HG03521 (cell line): Measurements from ENCODE around the gene RBL1.
"Not testable (repeated sequence)": the region's sequence is repeated elsewhere in the genome, so short reads cannot be mapped to it uniquely, and the experiment has no call there.

Source experiments
- ATAC-seq: cut with Tn5 transposase; IDR thresholded peaks from one replicate; pipeline ENCODE4 v1.9.1; 2021; ENCODE audit warnings: mild to moderate bottlenecking, moderate library complexity; ENCODE audit not compliant: unreplicated experiment

The RBL1 gene

GRCh38 chr20:37000171-37000570 lies 95.6 kb downstream of the RBL1 start:
- ATAC-seq: not testable (repeated sequence)

- no peak for ATAC-seq
These were observed 97.1 kb downstream of the RBL1 start for GRCh38 chr20:36998652-36999051.

- no peak for ATAC-seq
These were observed 98.7 kb downstream of the RBL1 start for GRCh38 chr20:36997121-36997520.

- ATAC-seq: not testable (repeated sequence)
These were observed 101.6 kb downstream of the RBL1 start for GRCh38 chr20:36994221-36994620.

DNA sequence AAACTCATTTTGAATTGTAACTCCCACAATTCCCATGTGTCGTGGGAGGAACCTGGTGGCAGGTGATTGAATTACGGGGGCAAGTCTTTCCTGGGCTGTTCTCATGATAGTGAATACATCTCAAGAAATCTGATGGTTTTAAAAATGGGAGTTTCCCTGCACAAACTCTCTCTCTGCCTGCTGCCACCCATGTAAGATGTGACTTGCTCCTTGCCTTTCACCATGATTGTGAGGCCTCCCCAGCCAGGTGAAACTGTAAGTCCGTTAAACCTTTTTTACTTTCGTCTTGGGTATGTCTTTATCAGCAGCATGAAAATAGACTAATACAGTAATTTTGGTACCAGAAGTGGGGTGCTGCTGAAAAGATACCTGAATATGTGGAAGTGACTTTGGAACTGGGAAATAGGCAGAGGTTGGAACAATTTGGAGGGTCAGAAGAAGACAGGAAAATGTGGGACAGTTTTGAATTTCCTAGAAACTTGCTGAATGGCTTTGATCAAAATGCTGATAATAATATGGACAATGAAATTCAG lies 102.9 kb downstream of the RBL1 start:
- no peak for ATAC-seq

DNA sequence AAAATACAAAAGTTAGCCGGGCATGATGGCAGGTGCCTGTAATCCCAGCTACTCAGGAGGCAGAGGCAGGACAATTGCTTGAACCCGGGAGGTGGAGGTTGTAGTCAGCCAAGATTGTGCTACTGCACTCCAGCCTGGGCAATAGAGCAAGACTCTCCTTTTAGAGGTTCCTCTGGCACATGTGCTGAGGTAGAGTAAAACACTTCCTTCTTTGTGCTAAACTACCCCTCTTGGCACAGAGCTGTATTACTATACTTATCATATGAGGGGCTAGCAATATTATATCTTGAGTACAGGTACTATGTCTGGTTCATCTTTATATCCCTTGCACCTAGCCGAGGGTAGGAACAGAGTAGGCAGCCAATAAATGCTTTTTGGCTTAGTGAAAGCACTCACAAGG lies 104.1 kb downstream of the RBL1 start:
- ATAC-seq: no peak

DNA sequence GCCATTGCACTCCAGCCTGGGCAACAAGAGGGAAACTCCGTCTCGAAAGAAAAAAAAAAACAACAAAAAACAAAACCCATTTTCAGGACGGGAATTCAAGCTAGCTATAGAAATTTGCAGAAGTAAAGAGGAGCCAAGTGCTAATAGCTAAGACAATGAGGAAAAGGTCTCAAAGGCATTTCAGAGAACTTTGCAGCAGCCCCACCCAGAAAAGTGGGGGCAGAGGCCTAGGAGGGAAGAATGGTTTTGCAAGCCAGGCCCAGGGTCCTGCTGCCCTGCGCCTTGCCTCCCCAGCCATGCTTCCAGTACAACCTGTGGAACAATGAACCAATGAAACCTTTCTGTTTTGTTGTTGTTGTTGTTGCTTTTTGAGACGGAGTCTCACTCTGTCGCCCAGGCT lies 106.0 kb downstream of the RBL1 start:
- no peak for ATAC-seq

DNA sequence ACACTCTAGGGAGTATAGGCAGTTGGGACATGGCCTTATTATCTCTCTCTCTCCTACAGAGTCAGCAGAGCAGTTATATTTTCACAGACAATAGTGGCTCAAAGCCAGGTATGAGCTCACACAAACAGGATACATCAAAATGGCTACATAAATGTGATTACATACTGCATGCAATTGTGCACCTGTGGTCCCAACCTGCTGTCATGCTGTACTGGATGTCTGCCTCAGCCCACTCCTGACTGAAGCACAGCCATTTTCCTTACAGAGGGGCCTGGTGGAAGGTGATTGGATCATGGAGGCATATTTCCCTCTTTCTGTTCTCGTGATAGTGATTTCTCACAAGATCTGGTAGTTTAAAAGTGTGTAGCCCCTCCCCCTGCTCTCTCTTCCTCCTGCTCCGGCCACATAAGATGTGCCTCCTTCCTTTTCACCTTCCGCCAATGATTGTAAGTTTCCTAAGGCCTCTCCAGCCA lies 107.3 kb downstream of the RBL1 start:
- no peak for ATAC-seq

- no peak for ATAC-seq
These were observed 111.5 kb downstream of the RBL1 start for GRCh38 chr20:36984257-36984638.

DNA sequence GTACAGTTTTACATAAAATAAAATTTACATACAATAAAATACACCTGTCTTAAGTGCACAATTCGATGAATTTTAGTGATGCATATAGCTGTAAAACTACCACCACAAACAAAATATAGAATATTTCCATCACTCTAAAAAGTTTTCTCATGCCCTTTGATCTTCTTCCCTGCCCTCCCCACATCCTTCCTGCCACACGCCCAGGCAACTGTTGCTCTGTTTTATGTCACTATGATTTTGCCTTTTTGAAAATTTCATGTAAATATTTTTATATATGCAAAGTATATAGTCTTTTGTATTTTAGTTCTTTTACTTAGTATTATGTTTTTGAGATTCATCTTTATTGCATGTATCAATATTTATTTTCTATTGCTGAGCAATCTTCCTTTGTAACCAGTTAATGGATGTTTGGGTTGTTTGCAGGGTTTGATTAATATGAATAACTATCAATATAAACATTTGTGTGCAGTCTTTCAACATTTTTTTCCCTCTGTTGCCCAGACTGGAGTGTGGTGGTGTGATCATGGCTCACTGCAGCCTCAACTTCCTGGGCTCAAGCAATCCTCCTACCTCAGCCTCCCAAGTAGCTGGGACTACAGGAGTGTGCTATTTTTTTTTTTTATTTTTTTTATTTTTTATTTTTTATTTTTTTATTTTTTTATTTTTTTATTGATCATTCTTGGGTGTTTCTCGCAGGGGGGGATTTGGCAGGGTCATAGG lies 120.5 kb downstream of the RBL1 start:
- ATAC-seq: no peak

- ATAC-seq: no peak
These were observed 121.1 kb downstream of the RBL1 start for GRCh38 chr20:36974660-36975059.

DNA sequence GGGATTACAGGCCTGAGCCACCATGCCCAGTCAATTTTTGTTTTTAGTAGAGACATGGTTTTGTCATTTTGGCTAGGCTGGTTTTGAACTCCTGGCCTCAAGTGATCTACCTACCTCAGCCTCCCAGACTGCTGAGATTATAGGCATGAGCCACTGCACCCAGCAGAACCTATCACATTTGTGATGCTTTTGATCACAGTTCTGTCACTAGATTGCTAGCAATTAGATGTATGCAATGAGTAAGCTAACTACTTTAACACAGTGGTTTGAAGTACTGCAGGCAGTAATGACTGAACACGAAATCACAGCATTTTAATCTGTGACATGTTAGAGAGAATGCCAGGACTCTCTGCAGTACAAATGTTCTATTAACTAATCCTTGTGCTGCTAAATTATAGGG lies 124.7 kb downstream of the RBL1 start:
- no peak for ATAC-seq

DNA sequence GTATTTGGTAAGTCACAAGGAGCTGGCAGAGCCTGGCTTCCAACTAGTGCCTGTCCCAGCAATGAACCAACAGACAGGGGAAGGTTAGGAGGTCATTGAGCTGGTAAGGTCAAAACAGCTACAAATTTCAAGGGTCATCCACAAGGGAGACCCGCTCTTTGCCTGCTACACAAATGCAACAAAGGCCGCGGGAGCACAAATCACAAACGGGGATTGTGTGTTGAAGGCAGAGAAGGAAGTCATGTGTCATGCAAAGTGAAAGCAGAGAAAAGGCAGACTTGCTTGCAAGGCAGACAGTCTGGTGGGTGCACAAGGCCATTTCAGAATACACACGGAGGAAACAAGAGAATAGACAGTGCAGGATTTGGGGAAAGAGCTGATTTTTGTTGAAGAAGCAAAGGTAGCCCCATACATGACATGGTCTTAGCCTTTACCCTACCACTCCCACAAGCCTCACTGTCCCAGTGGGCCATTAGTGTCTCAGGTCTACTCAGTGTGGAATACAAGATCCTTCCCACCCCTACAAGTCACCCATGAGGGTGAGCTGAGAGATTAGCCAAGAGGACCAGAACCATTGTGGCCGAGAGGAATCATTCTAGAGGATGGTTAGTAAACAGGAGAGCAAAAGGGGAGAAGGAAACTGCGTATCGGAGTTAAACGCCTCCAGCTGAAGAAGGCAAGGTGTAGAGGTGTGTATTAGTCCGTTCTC lies 126.2 kb downstream of the RBL1 start:
- no peak for ATAC-seq

DNA sequence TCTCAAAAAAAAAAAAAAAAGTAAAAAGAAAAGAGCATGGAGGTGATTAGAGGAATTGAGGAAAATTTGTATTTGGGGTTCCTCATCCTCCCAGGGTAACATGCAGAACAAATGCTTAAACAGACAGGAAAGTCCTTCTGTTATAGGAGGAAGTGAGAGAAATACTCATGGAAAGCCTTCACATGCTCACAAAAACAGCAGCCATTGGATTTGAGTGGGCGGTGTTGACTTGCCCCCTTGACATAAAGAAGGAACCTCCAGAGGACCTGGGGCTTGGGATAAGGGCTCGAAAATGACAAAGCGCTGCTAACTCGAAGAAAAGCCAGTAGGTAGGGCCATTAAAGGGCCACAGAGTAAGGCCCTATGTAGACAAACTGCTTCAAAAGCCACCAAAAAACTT lies 126.7 kb downstream of the RBL1 start:
- no peak for ATAC-seq

DNA sequence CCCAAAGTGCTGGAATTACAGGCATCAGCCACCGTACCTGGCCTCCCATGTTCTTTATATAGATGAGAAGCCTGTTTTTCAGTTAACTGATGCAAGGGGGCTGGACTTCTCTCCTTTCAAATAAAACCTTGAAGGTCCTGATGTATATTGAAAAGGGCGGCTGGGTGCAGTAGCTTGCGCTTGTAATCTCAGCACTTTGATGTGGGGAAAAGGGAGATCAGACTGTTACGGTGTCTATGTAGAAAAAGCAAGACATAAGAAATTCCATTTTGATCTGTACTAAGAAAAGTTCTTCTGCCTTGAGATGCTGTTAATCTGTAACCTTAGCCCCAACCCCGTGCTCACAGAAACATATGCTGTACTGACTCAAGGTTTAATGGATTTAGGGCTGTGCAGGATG lies 128.2 kb downstream of the RBL1 start:
- no peak for ATAC-seq

DNA sequence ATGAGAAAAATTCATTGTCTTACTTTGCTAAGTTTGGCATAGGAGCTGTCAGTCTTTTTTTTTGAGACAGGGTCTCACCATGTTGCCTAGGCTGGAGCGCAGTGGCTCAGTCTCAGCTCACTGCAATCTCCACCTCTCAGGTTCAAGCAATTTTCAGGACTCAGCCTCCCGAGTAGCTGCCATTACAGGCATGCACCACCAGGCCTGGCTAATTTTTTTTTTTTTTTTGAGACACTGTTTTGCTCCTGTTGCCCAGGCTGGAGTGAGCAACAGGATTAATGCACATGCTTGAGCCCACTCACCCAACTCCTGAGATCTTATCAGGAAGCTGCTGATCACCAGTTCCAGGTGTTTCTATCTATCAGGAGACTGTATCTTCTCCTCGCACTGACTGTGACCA lies 128.8 kb downstream of the RBL1 start:
- ATAC-seq: not testable (repeated sequence)

DNA sequence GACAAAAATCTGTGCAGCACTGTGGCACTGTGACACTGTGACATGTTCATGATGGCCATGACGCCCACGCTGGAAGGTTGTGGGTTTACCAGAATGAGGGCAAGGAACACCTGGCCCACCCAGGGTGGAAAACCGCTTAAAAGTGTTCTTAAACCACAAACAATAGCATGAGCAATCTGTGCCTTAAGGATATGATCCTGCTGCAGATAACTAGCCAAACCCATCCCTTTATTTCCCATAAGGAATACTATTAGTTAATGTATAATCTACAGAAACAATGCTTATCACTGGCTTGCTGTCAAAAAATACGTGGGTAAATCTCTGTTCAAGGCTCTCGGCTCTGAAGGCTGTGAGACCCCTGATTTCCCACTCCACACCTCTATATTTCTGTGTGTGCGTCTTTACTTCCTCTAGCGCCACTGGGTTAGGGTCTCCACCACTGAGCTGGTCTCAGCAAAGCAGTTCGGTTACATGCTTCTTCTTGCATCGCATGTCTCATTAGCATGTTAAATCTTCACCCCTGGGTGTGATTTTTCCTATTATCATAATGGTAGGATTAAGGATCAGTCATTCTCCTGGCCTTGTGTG lies 133.3 kb downstream of the RBL1 start:
- ATAC-seq: not testable (repeated sequence)

GRCh38 chr20:36959242-36959641 lies 136.6 kb downstream of the RBL1 start:
- ATAC-seq: no peak

- ATAC-seq: no peak
These were observed 137.7 kb downstream of the RBL1 start for GRCh38 chr20:36957875-36958667.

DNA sequence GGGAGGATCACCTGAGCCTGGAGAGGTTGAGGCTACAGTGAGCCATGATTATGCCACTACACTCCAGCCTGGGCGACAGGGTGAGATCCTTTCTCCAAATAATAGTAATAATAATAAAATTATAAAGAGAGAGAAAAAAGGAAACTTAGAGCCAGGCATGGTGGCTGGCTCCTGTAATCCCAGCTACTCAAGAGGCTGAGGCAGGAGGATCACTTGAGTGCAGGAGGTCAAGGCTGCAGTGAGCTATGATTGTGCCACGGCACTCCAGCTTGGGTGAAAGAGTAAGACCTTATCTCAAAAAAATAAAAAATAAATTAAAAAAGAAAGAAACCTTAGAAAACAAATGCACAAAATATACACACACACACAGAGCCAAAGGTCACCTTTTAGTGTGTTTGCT lies 139.1 kb downstream of the RBL1 start:
- ATAC-seq: no peak

DNA sequence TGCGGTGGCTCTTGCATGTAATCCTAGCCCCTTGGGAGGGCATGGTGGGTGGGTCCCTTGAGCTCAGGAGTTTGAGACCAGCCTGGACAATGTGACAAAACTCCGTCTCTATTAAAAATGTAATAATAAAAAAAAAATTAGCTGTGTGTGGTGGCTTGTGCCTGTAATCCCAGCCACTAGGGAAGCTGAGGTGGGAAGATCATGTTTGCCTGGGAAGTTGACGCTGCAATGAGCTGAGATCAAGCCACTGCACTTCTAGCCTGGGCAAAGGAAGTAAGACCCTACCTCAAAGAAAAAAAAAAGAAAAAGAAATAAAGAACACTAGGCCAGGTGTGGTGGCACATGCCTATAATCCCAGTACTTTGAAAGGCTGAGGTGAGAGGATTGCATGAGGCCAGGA lies 139.8 kb downstream of the RBL1 start:
- no peak for ATAC-seq
